DND-41 (cell line): ENCODE data around the gene CPED1.

Experiments
- EZH2 ChIP-seq: IDR thresholded peaks from 3 replicates; pipeline ENCODE4 v1.6.1; 2012; ENCODE audit warnings: borderline replicate concordance, low read depth, mild to moderate bottlenecking, moderate library complexity, low read length, inconsistent platforms; ENCODE audit not compliant: severe bottlenecking
- TF ChIP-seq, protein P1 (sequence below): IDR thresholded peaks from 2 replicates; pipeline ENCODE4 v1.5.1; 2012; ENCODE audit warnings: borderline replicate concordance, low read length, moderate library complexity, mild to moderate bottlenecking; ENCODE audit not compliant: poor library complexity, severe bottlenecking; ENCODE audit errors: extremely low read depth

DNA sequence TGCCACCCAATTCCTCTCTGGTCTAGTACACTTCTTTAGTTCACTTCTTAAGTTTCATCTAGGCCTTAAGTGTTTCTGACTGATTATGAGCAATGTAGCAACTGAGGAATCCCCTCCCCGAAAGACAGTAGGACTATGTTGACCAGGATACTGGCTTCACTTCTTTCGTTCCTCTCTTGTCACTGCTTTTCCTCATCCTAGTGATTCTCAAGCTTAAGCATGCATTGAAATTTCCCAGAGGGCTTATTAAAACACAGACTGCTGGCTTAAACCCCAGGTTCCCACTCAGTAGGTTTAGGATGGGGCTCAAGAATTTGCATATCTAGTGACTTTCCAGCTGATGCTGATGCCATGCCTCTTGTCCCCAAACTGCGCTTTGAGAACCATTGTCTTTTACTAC is 175.7 kb downstream of the CPED1 start:
- TF ChIP-seq EZH2 = no peak
- TF ChIP-seq, protein P1, sequence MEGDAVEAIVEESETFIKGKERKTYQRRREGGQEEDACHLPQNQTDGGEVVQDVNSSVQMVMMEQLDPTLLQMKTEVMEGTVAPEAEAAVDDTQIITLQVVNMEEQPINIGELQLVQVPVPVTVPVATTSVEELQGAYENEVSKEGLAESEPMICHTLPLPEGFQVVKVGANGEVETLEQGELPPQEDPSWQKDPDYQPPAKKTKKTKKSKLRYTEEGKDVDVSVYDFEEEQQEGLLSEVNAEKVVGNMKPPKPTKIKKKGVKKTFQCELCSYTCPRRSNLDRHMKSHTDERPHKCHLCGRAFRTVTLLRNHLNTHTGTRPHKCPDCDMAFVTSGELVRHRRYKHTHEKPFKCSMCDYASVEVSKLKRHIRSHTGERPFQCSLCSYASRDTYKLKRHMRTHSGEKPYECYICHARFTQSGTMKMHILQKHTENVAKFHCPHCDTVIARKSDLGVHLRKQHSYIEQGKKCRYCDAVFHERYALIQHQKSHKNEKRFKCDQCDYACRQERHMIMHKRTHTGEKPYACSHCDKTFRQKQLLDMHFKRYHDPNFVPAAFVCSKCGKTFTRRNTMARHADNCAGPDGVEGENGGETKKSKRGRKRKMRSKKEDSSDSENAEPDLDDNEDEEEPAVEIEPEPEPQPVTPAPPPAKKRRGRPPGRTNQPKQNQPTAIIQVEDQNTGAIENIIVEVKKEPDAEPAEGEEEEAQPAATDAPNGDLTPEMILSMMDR = no peak
